ENCODE results near the gene FBXW9.
A peak's percentile ranks its signal among the peaks of the same experiment; 100 is the strongest.
"Not testable (repeated sequence)": the region's sequence is repeated elsewhere in the genome, so short reads cannot be mapped to it uniquely, and the experiment has no call there.

Gene FBXW9

GRCh38 chr19:12713304-12713703, 16.9 kb upstream of the FBXW9 start:
- FAIRE-seq, result not testable (repeated sequence)

GRCh38 chr19:12712077-12712476, 15.6 kb upstream of the FBXW9 start:
- FAIRE-seq, result not testable (repeated sequence)

- FAIRE-seq, result no peak
Observed at GRCh38 chr19:12711187-12711586, 14.8 kb upstream of the FBXW9 start.

GRCh38 chr19:12708641-12709040, 12.2 kb upstream of the FBXW9 start:
- FAIRE-seq, result no peak

GRCh38 chr19:12706332-12706718, 9.9 kb upstream of the FBXW9 start:
- FAIRE-seq, result no peak

- no peak for FAIRE-seq
Observed at GRCh38 chr19:12705654-12706331, 9.4 kb upstream of the FBXW9 start.

GRCh38 chr19:12705169-12705568, 8.7 kb upstream of the FBXW9 start:
- FAIRE-seq, result no peak

- FAIRE-seq, result peak; percentile 48
Observed at GRCh38 chr19:12703046-12703445, 6.6 kb upstream of the FBXW9 start.

GRCh38 chr19:12701596-12702282, 5.3 kb upstream of the FBXW9 start:
- FAIRE-seq, result no peak

GRCh38 chr19:12698138-12698537, 1.7 kb upstream of the FBXW9 start:
- FAIRE-seq, result no peak

- FAIRE-seq, result not testable (repeated sequence)
Observed at GRCh38 chr19:12697425-12697824, 994 bp upstream of the FBXW9 start.

GRCh38 chr19:12695997-12696365, 450 bp downstream of the FBXW9 start:
- FAIRE-seq, result no peak

- no peak for FAIRE-seq
Observed at GRCh38 chr19:12695514-12695913, 917 bp downstream of the FBXW9 start.

- no peak for FAIRE-seq
Observed at GRCh38 chr19:12695096-12695495, 1.3 kb downstream of the FBXW9 start.

GRCh38 chr19:12694641-12695040, 1.8 kb downstream of the FBXW9 start:
- no peak for FAIRE-seq

- FAIRE-seq, result no peak
Observed at GRCh38 chr19:12692960-12693359, 3.5 kb downstream of the FBXW9 start.

- no peak for FAIRE-seq
Observed at GRCh38 chr19:12689581-12690216, 6.7 kb downstream of the FBXW9 start.

GRCh38 chr19:12689012-12689411, 7.4 kb downstream of the FBXW9 start:
- no peak for FAIRE-seq

- no peak for FAIRE-seq
Observed at GRCh38 chr19:12687496-12688196, 8.8 kb downstream of the FBXW9 start, which contains the start of gene GNG14. Gene GNG14, plus strand, starts transcription at chr19:12687998. Its CDS starts 51 bp downstream, at chr19:12688049.

GRCh38 chr19:12685831-12686230, 10.6 kb downstream of the FBXW9 start:
- FAIRE-seq, result no peak

GRCh38 chr19:12681074-12681987, 15.1 kb downstream of the FBXW9 start, which contains the start of gene DHPS:
Gene DHPS, minus strand, starts transcription at chr19:12681880. Its CDS starts 114 bp downstream, at chr19:12681766.
- peak; percentile 97 for FAIRE-seq

GRCh38 chr19:12680034-12680433, 16.4 kb downstream of the FBXW9 start:
- no peak for FAIRE-seq

Data from TTC549 (cell line).